Measurements from ENCODE around the gene UGT1A5. TPM values are rescaled to one million over a fixed set of nuclear protein-coding genes. Genes with fewer than 3 reads are reported as not detected.

Gene UGT1A5
- total and polyA plus RNA-seq, 2 experiments from 2014 or later: not detected

DNA sequence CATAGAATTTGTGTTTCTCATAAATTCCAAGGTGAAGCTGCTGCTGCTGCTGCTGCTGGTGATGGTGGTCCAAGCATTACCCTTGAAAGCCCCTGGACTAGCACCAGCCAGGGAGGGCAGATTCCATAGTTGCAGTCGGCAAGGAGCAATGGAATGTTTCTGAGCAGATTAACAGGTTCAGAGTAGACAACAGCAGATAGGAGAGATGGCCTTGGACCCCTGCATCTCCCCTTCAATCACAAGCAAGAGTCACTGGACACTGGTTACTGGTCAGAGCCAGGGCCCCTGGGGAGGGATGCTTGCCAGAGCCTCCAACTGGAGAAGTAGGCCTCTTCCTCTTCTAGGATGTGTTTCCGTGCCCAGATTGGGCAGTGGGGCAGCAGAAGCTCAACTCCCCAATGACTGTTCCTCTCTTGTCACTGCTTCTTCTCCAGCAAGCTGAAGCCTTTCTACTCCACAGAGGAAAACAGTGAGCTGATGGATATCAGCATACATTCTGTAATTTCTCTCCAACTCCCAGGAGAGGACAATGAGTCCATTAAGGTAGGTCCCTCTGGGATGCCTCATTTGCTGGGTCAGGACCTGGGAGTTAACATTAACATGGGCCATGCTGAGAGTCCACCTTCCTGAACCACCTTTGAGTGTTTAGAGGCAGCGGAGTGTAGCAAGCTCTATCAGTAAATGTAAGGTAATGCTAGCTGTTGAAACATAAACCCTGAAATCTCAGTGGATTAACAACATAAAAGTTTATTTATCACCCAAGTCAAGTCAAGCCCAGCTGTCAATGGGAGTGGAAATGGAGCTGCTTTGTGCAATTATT lies 100.7 kb downstream of the UGT1A5 start:
- no peak for ATAC-seq
- Histone ChIP-seq H3K27me3 (ENCODE audit: insufficient read depth) (no peaks in the 10 kb centered on the region), H3K79me2 (replicated peaks; ENCODE audit: insufficient read depth) (no peaks in the 10 kb centered on the region), H3K4me3 (no peak overlapping the region), H3K9me2 (ENCODE audit: insufficient read depth) (peaks cover 6% of the 10 kb centered on the region), H2AFZ (no peak overlapping the region), H3K27ac (ENCODE audit: low read depth) (no peak overlapping the region), H3F3A (replicated peaks; ENCODE audit: low read depth) (no peaks in the 10 kb centered on the region), H3K4me2 (no peak overlapping the region), H4K20me1 (replicated peaks; ENCODE audit: insufficient read depth) (no peaks in the 10 kb centered on the region), H3K4me1 (ENCODE audit: insufficient read depth) (no peaks in the 10 kb centered on the region), H3K36me3 (ENCODE audit: insufficient read depth) (no peaks in the 10 kb centered on the region)
- no peak for DNase-seq (ENCODE audit: low spot score)
- no peak overlapping the region for H3K4me3 Mint-ChIP-seq
- TF ChIP-seq ZNF114 (CRISPR knock-in tag; IDR thresholded peaks at IDR 0.05) (no peak), NANOG (IDR thresholded peaks at IDR 0.05; ENCODE audit: borderline replicate concordance) (no peak), ZNF331 (CRISPR knock-in tag; IDR thresholded peaks at IDR 0.05; ENCODE audit: low read depth) (no peak), CREB1 (CRISPR knock-in tag; IDR thresholded peaks at IDR 0.05; ENCODE audit: low read depth) (no peak), STAT1 (IDR thresholded peaks at IDR 0.05; ENCODE audit: unreplicated experiment) (no peak), JUNB (IDR thresholded peaks at IDR 0.05; ENCODE audit: unreplicated experiment) (no peak), POLR2AphosphoS5 (IDR thresholded peaks at IDR 0.05; ENCODE audit: low read depth) (no peak), EZH2phosphoT487 (IDR thresholded peaks at IDR 0.05; ENCODE audit: unreplicated experiment) (no peak), EZH2 (IDR thresholded peaks at IDR 0.05; ENCODE audit: low read depth, unreplicated experiment) (no peak)
- TF ChIP-seq, protein P1, sequence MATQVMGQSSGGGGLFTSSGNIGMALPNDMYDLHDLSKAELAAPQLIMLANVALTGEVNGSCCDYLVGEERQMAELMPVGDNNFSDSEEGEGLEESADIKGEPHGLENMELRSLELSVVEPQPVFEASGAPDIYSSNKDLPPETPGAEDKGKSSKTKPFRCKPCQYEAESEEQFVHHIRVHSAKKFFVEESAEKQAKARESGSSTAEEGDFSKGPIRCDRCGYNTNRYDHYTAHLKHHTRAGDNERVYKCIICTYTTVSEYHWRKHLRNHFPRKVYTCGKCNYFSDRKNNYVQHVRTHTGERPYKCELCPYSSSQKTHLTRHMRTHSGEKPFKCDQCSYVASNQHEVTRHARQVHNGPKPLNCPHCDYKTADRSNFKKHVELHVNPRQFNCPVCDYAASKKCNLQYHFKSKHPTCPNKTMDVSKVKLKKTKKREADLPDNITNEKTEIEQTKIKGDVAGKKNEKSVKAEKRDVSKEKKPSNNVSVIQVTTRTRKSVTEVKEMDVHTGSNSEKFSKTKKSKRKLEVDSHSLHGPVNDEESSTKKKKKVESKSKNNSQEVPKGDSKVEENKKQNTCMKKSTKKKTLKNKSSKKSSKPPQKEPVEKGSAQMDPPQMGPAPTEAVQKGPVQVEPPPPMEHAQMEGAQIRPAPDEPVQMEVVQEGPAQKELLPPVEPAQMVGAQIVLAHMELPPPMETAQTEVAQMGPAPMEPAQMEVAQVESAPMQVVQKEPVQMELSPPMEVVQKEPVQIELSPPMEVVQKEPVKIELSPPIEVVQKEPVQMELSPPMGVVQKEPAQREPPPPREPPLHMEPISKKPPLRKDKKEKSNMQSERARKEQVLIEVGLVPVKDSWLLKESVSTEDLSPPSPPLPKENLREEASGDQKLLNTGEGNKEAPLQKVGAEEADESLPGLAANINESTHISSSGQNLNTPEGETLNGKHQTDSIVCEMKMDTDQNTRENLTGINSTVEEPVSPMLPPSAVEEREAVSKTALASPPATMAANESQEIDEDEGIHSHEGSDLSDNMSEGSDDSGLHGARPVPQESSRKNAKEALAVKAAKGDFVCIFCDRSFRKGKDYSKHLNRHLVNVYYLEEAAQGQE (IDR thresholded peaks at IDR 0.05; ENCODE audit: unreplicated experiment): no peak
- TF ChIP-seq, protein P2, sequence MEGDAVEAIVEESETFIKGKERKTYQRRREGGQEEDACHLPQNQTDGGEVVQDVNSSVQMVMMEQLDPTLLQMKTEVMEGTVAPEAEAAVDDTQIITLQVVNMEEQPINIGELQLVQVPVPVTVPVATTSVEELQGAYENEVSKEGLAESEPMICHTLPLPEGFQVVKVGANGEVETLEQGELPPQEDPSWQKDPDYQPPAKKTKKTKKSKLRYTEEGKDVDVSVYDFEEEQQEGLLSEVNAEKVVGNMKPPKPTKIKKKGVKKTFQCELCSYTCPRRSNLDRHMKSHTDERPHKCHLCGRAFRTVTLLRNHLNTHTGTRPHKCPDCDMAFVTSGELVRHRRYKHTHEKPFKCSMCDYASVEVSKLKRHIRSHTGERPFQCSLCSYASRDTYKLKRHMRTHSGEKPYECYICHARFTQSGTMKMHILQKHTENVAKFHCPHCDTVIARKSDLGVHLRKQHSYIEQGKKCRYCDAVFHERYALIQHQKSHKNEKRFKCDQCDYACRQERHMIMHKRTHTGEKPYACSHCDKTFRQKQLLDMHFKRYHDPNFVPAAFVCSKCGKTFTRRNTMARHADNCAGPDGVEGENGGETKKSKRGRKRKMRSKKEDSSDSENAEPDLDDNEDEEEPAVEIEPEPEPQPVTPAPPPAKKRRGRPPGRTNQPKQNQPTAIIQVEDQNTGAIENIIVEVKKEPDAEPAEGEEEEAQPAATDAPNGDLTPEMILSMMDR (conservative IDR thresholded peaks at IDR 0.05; ENCODE audit: low read depth in 2 of 2): no peak
- TF ChIP-seq, protein P3, sequence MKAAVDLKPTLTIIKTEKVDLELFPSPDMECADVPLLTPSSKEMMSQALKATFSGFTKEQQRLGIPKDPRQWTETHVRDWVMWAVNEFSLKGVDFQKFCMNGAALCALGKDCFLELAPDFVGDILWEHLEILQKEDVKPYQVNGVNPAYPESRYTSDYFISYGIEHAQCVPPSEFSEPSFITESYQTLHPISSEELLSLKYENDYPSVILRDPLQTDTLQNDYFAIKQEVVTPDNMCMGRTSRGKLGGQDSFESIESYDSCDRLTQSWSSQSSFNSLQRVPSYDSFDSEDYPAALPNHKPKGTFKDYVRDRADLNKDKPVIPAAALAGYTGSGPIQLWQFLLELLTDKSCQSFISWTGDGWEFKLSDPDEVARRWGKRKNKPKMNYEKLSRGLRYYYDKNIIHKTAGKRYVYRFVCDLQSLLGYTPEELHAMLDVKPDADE (IDR thresholded peaks at IDR 0.05): no peak
- H3K27ac Mint-ChIP-seq: no peak overlapping the region
- H3K36me3 Mint-ChIP-seq (ENCODE audit: low read depth): no peaks in the 10 kb centered on the region
- peaks cover 9% of the 10 kb centered on the region for H3K27me3 Mint-ChIP-seq (ENCODE audit: insufficient read depth, low read depth, poor library complexity)
- peaks cover 5% of the 10 kb centered on the region; the same call in 2 of the 3 replicates for H3K9me3 Mint-ChIP-seq
- no peaks in the 10 kb centered on the region for H3K4me1 Mint-ChIP-seq

All from GM23338 (cell line).